Fibroblast of villous mesenchyme (primary cell): ENCODE measurements around the gene CACNG8. TPM values are rescaled to one million over a fixed set of nuclear protein-coding genes. Genes with fewer than 3 reads are reported as not detected.

ENCODE experiments used
- DNase-seq: peaks from one replicate; pipeline ENCODE4 v3.0.0-alpha.2; 2010; ENCODE audit warnings: low read depth
- H3K4me3 ChIP-seq: 2 replicates; pipeline ENCODE4 v1.5.1; 2011; ENCODE audit warnings: low read depth, mild to moderate bottlenecking, low read length
- CTCF ChIP-seq: IDR thresholded peaks from 2 replicates; pipeline ENCODE4 v1.5.1; 2012; ENCODE audit warnings: low read depth, mild to moderate bottlenecking, low read length; ENCODE audit not compliant: insufficient read depth
- total RNA-seq: library from RNA; depleted of rRNA; stranded (reverse); fragments of >200 nt; gene quantifications from 2 replicates; pipeline ENCODE4 v1.2.3, GENCODE V29; 2012

Gene CACNG8
- total RNA-seq, 1 donor, result not detected

- no peak for DNase-seq
- no peak for TF ChIP-seq CTCF
- no peak overlapping the region for H3K4me3 ChIP-seq
Measured at GRCh38 chr19:53999694-54000093, 37.0 kb downstream of the CACNG8 start.

- no peak overlapping the region for H3K4me3 ChIP-seq
- DNase-seq, result no peak
- no peak for TF ChIP-seq CTCF
Measured at GRCh38 chr19:54001496-54001895, 38.8 kb downstream of the CACNG8 start.

- peak; percentile 62 for DNase-seq
- no peak overlapping the region for H3K4me3 ChIP-seq
- no peak for TF ChIP-seq CTCF
Measured at GRCh38 chr19:54002495-54003315, 40.0 kb downstream of the CACNG8 start.

- no peak for DNase-seq
- no peak overlapping the region for H3K4me3 ChIP-seq
- TF ChIP-seq CTCF, result no peak
Measured at GRCh38 chr19:54009440-54009839, 46.7 kb downstream of the CACNG8 start.

- DNase-seq, result no peak
- no peak for TF ChIP-seq CTCF
- no peak overlapping the region for H3K4me3 ChIP-seq
Measured at GRCh38 chr19:54010474-54010873, 47.7 kb downstream of the CACNG8 start.

- DNase-seq, result no peak
- no peak overlapping the region for H3K4me3 ChIP-seq
- TF ChIP-seq CTCF, result no peak
Measured at GRCh38 chr19:54011507-54012211, 48.9 kb downstream of the CACNG8 start.

GRCh38 chr19:54013866-54014265 is 51.1 kb downstream of the CACNG8 start:
- no peak for DNase-seq
- H3K4me3 ChIP-seq, result no peak overlapping the region
- no peak for TF ChIP-seq CTCF
